Measurements from ENCODE around the gene FAM53B. TPM values are rescaled to one million over a fixed set of nuclear protein-coding genes. Genes with fewer than 3 reads are reported as not detected.

The FAM53B gene
- total RNA-seq, 2 experiments from 2014 or later, result 56.6 to 58.5 TPM

GRCh38 chr10:124728830-124729661, 15.1 kb downstream of the FAM53B start:
- Histone ChIP-seq H3K4me2 (ENCODE audit: low read length) (peak overlapping the region; percentile 32), H3K9me3 (ENCODE audit: low read length) (no peaks in the 10 kb centered on the region), H2AFZ (ENCODE audit: low read length) (no peak overlapping the region), H3K4me1 (ENCODE audit: insufficient read depth, low read length, poor library complexity, severe bottlenecking) (peaks cover 64% of the 10 kb centered on the region), H3K27ac (ENCODE audit: low read depth, low read length, poor library complexity, severe bottlenecking) (peak overlapping the region; percentile 49), H3K4me3 (ENCODE audit: low read depth, low read length, poor library complexity, severe bottlenecking) (no peak overlapping the region), H3K79me2 (ENCODE audit: insufficient read depth, low read depth, low read length) (peaks cover 97% of the 10 kb centered on the region), H3K36me3 (ENCODE audit: insufficient read depth, low read length) (peaks cover 80% of the 10 kb centered on the region), H3K9me2 (ENCODE audit: insufficient read depth, low read length) (no peaks in the 10 kb centered on the region), H4K20me1 (ENCODE audit: insufficient read depth, low read length) (peaks cover 40% of the 10 kb centered on the region)
- intact Hi-C loops (cut with micrococcal nuclease; ENCODE audit: unreplicated experiment), result no loop called here
- POLR2A ChIA-PET, result interaction anchor here (0.5 to 4.6 kb wide), 4 partner anchors 10 to 1280 kb away, joined by 3 to 29 read pairs (median 8); no protein-coding TSS in a partner anchor
- CTCF ChIA-PET (ENCODE audit: unreplicated experiment), result interaction anchor here (0.7 to 1.4 kb wide), 3 partner anchors 10 to 14 kb away, joined by 3 to 7 read pairs (median 3); no protein-coding TSS in a partner anchor
- TF ChIP-seq EZH2phosphoT487 (IDR thresholded peaks at IDR 0.05; ENCODE audit: borderline replicate concordance, low read depth, low read length), result no peak
- no peak for TF ChIP-seq CTCF (conservative IDR thresholded peaks at IDR 0.05; ENCODE audit: low read length)
- TSS peak; percentile 3 for BruUV-seq (replicated peaks)
- DNase-seq (ENCODE audit: low spot score), result no peak

- TF ChIP-seq EZH2phosphoT487 (IDR thresholded peaks at IDR 0.05; ENCODE audit: borderline replicate concordance, low read depth, low read length) (no peak), CTCF (conservative IDR thresholded peaks at IDR 0.05; ENCODE audit: low read length) (no peak)
- intact Hi-C loops (cut with micrococcal nuclease; ENCODE audit: unreplicated experiment), result no loop called here
- Histone ChIP-seq H3K4me2 (ENCODE audit: low read length) (peak overlapping the region; percentile 32), H2AFZ (ENCODE audit: low read length) (no peak overlapping the region), H3K79me2 (ENCODE audit: insufficient read depth, low read depth, low read length) (peaks cover 96% of the 10 kb centered on the region), H3K36me3 (ENCODE audit: insufficient read depth, low read length) (peaks cover 79% of the 10 kb centered on the region), H3K9me3 (ENCODE audit: low read length) (no peaks in the 10 kb centered on the region), H4K20me1 (ENCODE audit: insufficient read depth, low read length) (peaks cover 45% of the 10 kb centered on the region), H3K9me2 (ENCODE audit: insufficient read depth, low read length) (no peaks in the 10 kb centered on the region), H3K27ac (ENCODE audit: low read depth, low read length, poor library complexity, severe bottlenecking) (peak overlapping the region; percentile 49), H3K4me1 (ENCODE audit: insufficient read depth, low read length, poor library complexity, severe bottlenecking) (peaks cover 70% of the 10 kb centered on the region), H3K4me3 (ENCODE audit: low read depth, low read length, poor library complexity, severe bottlenecking) (no peak overlapping the region)
- POLR2A ChIA-PET, result interaction anchor here (0.9 to 4.6 kb wide), 4 partner anchors 9 to 187 kb away, joined by 3 to 29 read pairs (median 8); no protein-coding TSS in a partner anchor
- CTCF ChIA-PET (ENCODE audit: unreplicated experiment), result interaction anchor here (0.7 to 1.4 kb wide), 2 partner anchors 10 to 15 kb away, joined by 3 to 7 read pairs; no protein-coding TSS in a partner anchor
- no peak for DNase-seq (ENCODE audit: low spot score)
- BruUV-seq (replicated peaks), result no TSS peak
These were observed 15.9 kb downstream of the FAM53B start for GRCh38 chr10:124728071-124728829.
